Mammary epithelial cell (primary cell): ENCODE data around the gene NEDD9.

Source experiments
- EZH2 ChIP-seq: IDR thresholded peaks from 2 replicates; pipeline ENCODE4 v1.6.1; 2012; ENCODE audit warnings: low read length, inconsistent platforms, borderline replicate concordance
- TF ChIP-seq, protein P1 (sequence below), 2 donors: IDR thresholded peaks in 1 of 2; conservative IDR thresholded peaks in 1 of 2; 2 replicates each; pipeline ENCODE4 v1.5.1; 2011 to 2012; ENCODE audit warnings: inconsistent platforms in 2 of 2, low read length in 2 of 2, mild to moderate bottlenecking in 2 of 2, control low read depth in 1 of 2, low read depth in 1 of 2; ENCODE audit not compliant: insufficient read depth in 1 of 2; ENCODE audit errors: extremely low read depth in 1 of 2

GRCh38 chr6:11224252-11224965, 8.1 kb downstream of the NEDD9 start:
- TF ChIP-seq, protein P1, sequence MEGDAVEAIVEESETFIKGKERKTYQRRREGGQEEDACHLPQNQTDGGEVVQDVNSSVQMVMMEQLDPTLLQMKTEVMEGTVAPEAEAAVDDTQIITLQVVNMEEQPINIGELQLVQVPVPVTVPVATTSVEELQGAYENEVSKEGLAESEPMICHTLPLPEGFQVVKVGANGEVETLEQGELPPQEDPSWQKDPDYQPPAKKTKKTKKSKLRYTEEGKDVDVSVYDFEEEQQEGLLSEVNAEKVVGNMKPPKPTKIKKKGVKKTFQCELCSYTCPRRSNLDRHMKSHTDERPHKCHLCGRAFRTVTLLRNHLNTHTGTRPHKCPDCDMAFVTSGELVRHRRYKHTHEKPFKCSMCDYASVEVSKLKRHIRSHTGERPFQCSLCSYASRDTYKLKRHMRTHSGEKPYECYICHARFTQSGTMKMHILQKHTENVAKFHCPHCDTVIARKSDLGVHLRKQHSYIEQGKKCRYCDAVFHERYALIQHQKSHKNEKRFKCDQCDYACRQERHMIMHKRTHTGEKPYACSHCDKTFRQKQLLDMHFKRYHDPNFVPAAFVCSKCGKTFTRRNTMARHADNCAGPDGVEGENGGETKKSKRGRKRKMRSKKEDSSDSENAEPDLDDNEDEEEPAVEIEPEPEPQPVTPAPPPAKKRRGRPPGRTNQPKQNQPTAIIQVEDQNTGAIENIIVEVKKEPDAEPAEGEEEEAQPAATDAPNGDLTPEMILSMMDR (conservative IDR thresholded peaks at IDR 0.05 in 1 of 2, IDR thresholded peaks at IDR 0.05 in 1 of 2; ENCODE audit: extremely low read depth in 1 of 2, insufficient read depth in 1 of 2, low read depth in 1 of 2, low read length in 2 of 2) = no peak
- no peak for TF ChIP-seq EZH2
